Dermis blood vessel endothelial cell (primary cell): Measurements from ENCODE around the gene GRIK3. TPM values are rescaled to one million over a fixed set of nuclear protein-coding genes. Genes with fewer than 3 reads are reported as not detected.
"Not testable (repeated sequence)": the region's sequence is repeated elsewhere in the genome, so short reads cannot be mapped to it uniquely, and the experiment has no call there.

ENCODE experiments used
- DNase-seq: peaks from one replicate; pipeline ENCODE4 v3.0.0; 2010
- total RNA-seq: library from RNA; depleted of rRNA; stranded (reverse); fragments of >200 nt; gene quantifications from 2 replicates; pipeline ENCODE4 v1.2.3, GENCODE V29; 2014

Gene GRIK3
- total RNA-seq, 1 donor from 2014 or later, result not detected

- no peak for DNase-seq
Observed at GRCh38 chr1:36937371-36937770, 96.9 kb downstream of the GRIK3 start.

DNA sequence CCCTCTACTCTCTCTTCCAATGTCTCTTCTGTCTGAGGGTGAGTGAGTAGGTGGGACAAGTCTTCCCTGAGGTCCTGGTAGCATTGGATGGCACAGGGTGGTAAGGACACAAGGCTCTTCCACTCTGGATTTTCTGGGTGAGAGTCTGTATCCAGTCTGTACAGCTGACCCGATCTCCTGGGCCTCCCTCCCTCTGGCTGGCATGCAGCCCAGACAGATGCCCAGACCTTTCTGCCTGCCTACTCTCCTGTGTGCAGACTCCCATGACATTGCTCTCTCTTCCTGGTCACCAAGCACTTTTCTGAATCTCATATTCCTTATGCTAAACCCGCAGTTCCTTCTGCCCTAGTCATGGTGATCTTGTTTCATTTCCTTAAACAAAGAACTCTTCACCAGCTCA lies 100.3 kb downstream of the GRIK3 start:
- DNase-seq, result no peak

DNA sequence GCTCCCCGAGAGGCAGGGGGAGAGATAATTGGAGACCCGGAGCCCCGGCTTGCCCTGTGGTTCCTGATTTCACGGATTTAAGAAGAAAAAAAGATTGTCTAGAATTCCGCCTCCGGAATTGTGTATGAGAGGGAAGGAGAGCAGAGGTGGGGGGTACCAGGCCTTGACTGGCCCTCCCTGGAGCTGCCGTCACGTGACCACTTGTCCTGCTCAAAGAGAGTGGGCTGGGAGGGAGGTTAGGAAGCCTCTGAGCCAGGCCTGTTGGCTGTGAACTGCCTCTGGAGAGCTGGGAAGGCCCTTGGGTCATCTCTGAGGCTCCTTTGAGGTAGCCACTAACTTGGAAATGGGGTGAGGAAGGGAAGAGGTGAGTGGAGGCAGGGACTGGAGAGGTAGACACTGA lies 106.5 kb downstream of the GRIK3 start:
- no peak for DNase-seq

DNA sequence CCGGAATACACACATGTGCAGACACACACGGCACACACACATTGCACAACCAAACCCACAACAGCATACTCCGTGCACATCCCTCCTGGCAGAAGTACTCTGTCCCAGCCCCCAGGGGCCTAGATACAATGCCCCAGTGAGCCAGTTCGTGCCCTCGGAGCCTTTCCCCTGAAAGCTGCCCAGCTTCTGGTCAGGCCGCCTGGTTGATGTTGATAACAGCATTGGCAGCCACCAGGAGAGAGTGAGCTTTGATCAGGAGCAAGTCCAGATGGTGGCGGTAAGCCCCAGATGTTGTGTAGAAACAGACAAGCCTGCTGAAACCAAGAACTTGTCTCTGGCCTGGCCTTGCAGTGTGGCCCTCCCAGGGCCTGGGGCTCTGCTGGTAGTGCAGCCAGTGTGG lies 109.1 kb downstream of the GRIK3 start:
- no peak for DNase-seq

GRCh38 chr1:36924282-36924811 lies 110.0 kb downstream of the GRIK3 start:
- peak; percentile 66 for DNase-seq

GRCh38 chr1:36922593-36923426 lies 111.5 kb downstream of the GRIK3 start:
- no peak for DNase-seq

DNA sequence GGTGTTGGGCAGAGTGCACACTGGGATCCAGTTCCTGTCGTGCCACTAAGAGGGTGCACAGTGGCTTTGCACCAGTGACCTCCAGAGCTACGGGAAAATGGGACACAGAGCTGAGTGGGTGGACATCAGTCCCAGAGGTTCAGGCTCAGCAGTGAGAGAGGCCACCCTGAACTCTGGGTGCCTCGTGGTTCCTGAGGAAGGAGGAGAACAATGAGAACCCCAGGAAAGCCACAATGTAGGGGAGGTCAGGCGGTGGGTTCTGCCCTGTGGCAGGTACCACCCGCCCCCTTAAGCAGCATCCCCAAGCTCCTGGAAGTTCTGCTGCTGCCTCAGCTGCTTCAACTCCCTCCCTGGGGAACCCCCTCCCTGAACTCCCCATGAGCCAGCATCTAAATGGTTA lies 112.2 kb downstream of the GRIK3 start:
- no peak for DNase-seq

DNA sequence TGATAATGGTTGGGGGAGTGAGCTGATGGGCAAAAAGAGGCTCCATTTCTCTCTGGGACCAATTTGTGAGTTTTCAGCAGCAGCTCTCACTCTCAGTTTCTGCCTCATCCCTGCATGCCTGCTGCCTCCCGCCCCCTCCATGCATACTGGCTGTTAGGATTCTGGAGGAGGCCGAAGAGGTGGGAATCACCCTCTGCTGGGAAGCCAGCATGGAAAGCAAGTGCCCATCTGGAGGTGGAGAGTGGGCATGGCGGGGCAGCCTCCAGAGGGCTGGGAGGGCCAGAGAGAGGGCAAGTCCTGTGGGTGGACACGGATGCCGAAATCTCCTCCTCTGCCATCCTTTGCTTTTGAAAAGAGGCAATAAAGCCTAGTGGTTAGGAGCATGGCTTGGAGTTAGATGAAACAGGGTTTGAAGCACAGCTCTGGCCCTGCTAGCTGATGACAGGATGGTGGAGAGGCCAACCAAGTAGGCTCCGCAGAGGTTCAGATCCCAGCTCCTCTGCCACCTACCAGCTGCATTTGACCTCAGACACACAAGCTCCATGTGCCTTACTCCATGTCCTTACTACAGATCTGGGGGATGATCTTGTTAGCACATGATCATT lies 113.4 kb downstream of the GRIK3 start:
- DNase-seq, result no peak

DNA sequence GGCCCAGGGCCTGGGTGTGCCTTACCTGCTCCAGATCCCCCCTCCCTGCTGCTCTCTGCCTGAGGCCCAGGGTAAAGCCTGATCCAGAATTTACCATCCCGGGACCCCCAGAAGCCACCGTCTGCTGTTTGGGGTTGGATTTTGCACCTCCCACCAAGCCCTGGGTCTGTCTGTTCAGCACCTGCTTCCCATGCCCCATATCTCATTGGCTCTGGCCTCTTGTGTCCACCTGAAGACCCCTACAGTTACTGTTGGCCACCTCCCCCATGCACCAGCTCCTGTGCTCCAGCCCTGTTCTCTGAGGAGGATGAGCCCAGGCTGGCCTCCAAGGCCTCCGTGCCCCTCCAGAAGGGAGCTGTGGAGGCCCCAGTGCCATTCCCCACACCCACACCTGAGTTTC lies 113.9 kb downstream of the GRIK3 start:
- no peak for DNase-seq

DNA sequence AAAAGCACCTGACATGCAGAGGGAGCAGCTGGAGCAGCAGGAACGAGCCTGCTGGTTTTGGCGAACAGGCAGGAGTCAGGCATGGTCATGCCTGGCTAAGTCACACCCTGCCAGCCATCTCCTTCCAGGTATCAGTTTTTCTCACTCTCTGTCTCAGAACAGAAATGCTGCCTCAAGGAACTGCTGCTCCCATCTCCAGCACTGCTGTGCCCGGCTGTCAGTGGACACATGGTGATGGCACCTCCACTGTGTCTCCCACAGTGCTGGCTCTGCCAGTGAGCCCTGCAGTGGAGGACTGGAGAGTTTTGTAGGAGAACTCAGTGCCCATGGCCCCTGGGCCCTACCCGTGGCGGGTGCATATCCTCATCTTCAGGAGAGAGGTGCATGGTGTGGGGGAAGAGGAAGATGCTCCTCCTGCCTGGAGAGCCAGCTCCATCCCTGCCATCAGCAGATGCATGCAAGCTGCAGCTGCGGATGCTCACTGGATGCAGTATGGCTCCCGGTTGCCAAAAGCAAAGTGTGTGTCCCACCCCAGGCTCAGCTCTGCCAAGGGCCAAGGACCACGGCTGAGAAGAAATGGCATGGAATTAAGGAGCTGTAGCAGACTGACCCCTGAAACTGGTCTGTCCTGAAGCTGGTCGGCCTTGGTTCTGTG lies 114.7 kb downstream of the GRIK3 start:
- no peak for DNase-seq

- DNase-seq, result no peak
Observed at GRCh38 chr1:36918604-36919003, 115.7 kb downstream of the GRIK3 start.

- not testable (repeated sequence) for DNase-seq
Observed at GRCh38 chr1:36916542-36916941, 117.8 kb downstream of the GRIK3 start.

DNA sequence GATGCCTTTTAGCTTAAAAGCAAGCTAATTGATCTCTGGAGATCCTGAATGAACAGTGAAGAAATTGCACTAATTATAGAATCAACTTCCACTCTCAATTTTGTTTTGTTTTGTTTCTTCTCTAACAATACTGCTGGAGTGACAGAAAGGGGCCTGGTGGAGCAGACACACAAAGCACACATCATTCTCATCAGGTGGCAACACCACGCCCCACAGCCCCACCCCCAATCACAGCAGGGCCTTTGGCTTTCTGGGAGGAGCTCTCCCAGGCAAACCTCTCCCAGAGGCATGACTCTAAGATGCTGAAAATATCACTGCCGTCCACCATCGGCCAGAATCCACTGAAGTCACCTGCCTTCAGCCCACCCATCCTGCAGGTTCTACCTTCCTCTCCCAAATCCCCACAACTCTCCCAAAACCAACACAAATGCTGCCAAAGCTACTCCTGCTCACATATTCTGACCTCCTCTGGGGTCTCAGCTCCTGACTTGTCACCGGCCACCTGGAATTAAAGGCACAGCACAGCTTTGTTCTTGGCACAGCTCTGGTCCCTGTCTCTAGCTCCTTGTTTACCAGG lies 120.7 kb downstream of the GRIK3 start:
- no peak for DNase-seq

- DNase-seq, result no peak
Observed at GRCh38 chr1:36913016-36913415, 121.3 kb downstream of the GRIK3 start.

DNA sequence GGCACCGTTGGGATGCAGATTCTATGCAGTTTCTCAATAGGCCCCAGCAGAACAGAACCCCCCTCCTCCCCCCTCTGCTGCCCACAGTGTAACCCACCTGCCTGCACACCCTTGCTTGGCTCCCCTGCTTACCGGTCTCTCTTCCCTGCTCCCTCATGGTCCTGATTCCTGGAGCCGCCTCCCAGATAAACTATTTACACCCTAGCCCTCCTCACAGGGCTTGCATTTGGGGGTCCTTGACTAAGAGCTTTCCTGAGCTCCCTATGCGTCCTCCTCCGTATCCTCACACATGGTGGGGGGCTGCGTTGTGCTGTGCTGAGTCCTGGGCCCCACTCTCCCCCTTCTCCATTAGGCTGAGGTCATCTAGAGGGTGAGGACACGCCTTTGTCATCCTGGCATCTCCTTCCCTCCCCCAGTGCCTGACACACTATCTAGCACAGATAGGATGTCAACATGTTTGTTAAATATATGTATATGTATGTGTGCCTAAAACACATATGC lies 121.9 kb downstream of the GRIK3 start:
- no peak for DNase-seq

GRCh38 chr1:36911561-36912364 lies 122.6 kb downstream of the GRIK3 start:
- no peak for DNase-seq

GRCh38 chr1:36910886-36911540 lies 123.3 kb downstream of the GRIK3 start:
- DNase-seq, result no peak

DNA sequence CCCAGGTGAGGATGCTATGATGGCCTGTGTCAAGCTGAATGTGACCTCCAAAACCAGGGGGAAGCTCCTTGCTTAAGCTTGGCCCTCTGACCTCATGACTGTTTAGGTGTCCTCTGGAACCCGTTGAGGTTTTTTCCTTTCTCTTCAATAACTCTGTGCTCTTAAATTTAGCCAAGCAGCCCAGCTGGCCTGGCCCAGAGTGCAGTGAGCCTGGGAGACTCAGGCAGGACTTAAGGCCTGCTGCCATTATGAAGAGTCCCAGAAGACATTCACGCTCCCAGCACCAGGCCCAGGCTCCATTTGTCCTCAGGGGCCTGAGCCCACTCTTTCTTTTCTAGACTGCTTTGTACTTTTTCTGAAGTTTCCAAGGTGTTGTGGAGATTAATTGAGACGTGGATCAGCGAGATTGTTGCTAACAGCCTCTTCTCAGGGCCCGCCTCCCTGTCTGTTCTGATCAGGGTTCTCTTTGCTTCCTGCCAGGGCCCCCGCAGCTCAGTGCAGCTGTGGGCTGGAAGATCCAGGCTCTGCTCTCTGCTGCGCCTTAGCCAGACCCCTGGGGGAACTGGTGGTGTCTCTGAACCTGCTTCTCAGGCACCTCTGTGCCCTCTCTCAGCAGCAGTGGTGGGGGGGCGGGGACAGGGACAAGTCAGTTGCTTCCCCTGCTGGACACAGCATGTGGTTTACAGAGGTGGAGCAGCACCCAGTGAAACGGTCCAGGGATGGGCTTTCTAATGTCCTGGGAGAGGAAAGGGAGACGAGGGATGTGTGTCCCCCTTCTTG lies 124.2 kb downstream of the GRIK3 start:
- no peak for DNase-seq

- not testable (repeated sequence) for DNase-seq
Observed at GRCh38 chr1:36909359-36909758, 125.0 kb downstream of the GRIK3 start.

DNA sequence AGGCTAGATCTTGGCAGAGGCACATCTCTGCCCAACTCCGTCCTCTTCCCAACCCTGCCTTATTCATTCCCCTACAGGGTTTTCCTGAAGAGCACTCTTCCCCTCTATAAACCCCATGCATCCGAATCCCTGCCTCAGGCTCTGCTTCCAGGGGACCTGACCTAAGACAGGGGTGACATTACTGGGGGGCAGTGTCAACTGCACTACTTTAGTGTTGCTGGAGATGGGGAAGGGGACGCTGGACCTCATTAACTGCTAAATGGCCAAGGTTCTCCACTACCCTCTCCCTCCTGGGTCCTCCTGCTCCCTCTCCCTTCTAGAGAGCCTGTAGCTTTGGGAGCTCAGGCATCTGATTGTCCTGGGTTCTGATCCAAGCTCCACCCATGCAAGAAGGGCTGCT lies 126.2 kb downstream of the GRIK3 start:
- DNase-seq, result no peak

- DNase-seq, result no peak
Observed at GRCh38 chr1:36906555-36906954, 127.8 kb downstream of the GRIK3 start.
